Measurements from ENCODE around the gene CCDC54. TPM values are rescaled to one million over a fixed set of nuclear protein-coding genes. Genes with fewer than 3 reads are reported as not detected.

The CCDC54 gene
- total RNA-seq, 1 experiment from 2014 or later = not detected

DNA sequence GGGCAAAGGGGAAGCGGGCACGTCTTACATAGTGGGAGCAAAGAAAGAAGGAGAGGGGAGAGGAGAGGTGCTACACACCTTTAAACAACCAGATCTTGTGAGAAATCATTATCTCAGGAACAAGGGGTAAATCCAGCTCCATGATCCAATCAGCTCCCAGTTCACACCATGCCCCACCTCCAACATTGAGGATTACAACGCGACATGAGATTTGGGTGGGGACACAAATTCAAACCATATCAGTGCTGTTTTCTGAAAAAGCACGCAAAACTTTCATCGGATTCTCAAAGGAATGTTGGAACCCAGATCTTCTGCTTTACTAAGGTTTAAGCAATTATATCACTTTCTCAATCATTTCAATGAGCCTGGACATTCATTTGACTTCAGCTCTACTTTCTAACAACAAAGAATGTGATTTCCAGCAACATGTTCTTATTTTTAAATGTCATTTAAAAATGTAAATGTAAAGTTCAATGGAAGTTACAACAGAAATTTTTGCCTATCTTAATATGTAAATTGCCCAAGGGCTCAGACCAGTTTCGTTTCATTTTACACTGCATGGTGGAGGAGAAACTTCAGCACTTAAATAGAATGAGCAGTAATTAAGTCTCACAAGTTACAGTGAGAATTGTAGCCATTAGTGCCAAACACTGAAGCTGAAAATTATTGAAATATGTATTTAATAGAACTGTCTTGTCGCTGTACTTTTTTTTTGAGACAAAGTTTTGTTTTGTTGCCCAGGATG is 8.4 kb upstream of the CCDC54 start:
- no peak overlapping the region for H2AFZ ChIP-seq (ENCODE audit: low read length)
- no peaks in the 10 kb centered on the region for H3K9me3 ChIP-seq (ENCODE audit: control insufficient read depth, low read depth, low read length)
- H2BK20ac ChIP-seq (ENCODE audit: low read depth, low read length, poor library complexity, severe bottlenecking) = no peak overlapping the region
- no peaks in the 10 kb centered on the region for H3K23me2 ChIP-seq (ENCODE audit: insufficient read length, low read depth, low read length, poor library complexity, severe bottlenecking)
- H2BK120ac ChIP-seq (ENCODE audit: low read depth, low read length, poor library complexity, severe bottlenecking) = no peak overlapping the region
- no peak overlapping the region for H3K4ac ChIP-seq (ENCODE audit: low read depth, low read length)
- no peak overlapping the region for H3K23ac ChIP-seq (ENCODE audit: insufficient read length, low read depth, low read length)
- no peak overlapping the region for H3T11ph ChIP-seq (ENCODE audit: low read length)
- H4K5ac ChIP-seq (ENCODE audit: insufficient read length, low read depth, low read length) = no peak overlapping the region
- Mint-ChIP-seq H3K27ac (peak overlapping the region in 2 of 3 experiments; percentile 46 to 75; a peak in 1 of 7 replicates), H3K9me3 (no peaks in the 10 kb centered on the region; a peak in 1 of 5 replicates), H3K36me3 (ENCODE audit: insufficient read depth in 1 of 3, low read depth in 3 of 3) (peaks cover 0 to 5% (median 0%) of the 10 kb centered on the region in 3 experiments; a peak in 3 of 7 replicates), H3K4me3 (no peak overlapping the region), H3K4me1 (peaks cover 27 to 40% of the 10 kb centered on the region in 2 experiments), H3K27me3 (ENCODE audit: low read depth) (no peaks in the 10 kb centered on the region)
- no peak overlapping the region for H2BK15ac ChIP-seq (ENCODE audit: low read depth, low read length)
- no peak overlapping the region for H3K56ac ChIP-seq (ENCODE audit: insufficient read length, low read depth, low read length)
- no CpG with 5 or more reads among the region's 8 CpGs for WGBS (ENCODE audit: extremely low coverage, insufficient read length, low lambda C conversion rate)
- TF ChIP-seq, protein P1, sequence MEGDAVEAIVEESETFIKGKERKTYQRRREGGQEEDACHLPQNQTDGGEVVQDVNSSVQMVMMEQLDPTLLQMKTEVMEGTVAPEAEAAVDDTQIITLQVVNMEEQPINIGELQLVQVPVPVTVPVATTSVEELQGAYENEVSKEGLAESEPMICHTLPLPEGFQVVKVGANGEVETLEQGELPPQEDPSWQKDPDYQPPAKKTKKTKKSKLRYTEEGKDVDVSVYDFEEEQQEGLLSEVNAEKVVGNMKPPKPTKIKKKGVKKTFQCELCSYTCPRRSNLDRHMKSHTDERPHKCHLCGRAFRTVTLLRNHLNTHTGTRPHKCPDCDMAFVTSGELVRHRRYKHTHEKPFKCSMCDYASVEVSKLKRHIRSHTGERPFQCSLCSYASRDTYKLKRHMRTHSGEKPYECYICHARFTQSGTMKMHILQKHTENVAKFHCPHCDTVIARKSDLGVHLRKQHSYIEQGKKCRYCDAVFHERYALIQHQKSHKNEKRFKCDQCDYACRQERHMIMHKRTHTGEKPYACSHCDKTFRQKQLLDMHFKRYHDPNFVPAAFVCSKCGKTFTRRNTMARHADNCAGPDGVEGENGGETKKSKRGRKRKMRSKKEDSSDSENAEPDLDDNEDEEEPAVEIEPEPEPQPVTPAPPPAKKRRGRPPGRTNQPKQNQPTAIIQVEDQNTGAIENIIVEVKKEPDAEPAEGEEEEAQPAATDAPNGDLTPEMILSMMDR (conservative IDR thresholded peaks at IDR 0.05) = no peak
- DNase-seq = no peak
- no peak overlapping the region for H2AK5ac ChIP-seq (ENCODE audit: insufficient read length, low read length)
- H2BK5ac ChIP-seq (ENCODE audit: insufficient read length, low read length) = no peak overlapping the region
- no peaks in the 10 kb centered on the region for H3K79me2 ChIP-seq (ENCODE audit: insufficient read depth, low read length)
- no peak overlapping the region for H4K8ac ChIP-seq (replicated peaks; ENCODE audit: insufficient read length, low read depth, low read length)
- H3K9ac ChIP-seq (ENCODE audit: extremely low read depth, insufficient read length, low read length) = no peak overlapping the region
- H3K27ac ChIP-seq (ENCODE audit: insufficient read length, low read depth, low read length) = no peak overlapping the region
- H2BK12ac ChIP-seq (ENCODE audit: insufficient read length, low read depth, low read length) = no peak overlapping the region
- H3K14ac ChIP-seq (ENCODE audit: insufficient read depth, low read length) = no peak overlapping the region
- no peaks in the 10 kb centered on the region for H3K27me3 ChIP-seq (ENCODE audit: insufficient read depth, low read length)
- H4K91ac ChIP-seq (ENCODE audit: insufficient read length, low read depth, low read length) = no peak overlapping the region
- no peak overlapping the region for H3K4me2 ChIP-seq (ENCODE audit: insufficient read depth, insufficient read length, low read length)
- no peak overlapping the region for H3K18ac ChIP-seq (ENCODE audit: insufficient read length, low read depth, low read length)
- H4K20me1 ChIP-seq (ENCODE audit: control insufficient read depth, insufficient read depth, insufficient read length) = no peaks in the 10 kb centered on the region
- peaks cover 6% of the 10 kb centered on the region; the same call in 1 of the 2 replicates for H3K4me1 ChIP-seq (ENCODE audit: insufficient read depth, low read length)
- no peaks in the 10 kb centered on the region for H3K79me1 ChIP-seq (ENCODE audit: insufficient read depth, low read depth, low read length, poor library complexity, severe bottlenecking)

All from H9 (cell line).